PFSK-1 (cell line): ENCODE measurements around the gene TMEM200B.

Source experiments
- POLR2AphosphoS5 ChIP-seq: IDR thresholded peaks from 2 replicates; pipeline ENCODE4 v1.6.1; 2012; ENCODE audit warnings: low read depth, mild to moderate bottlenecking, control low read depth, low read length, moderate library complexity
- REST ChIP-seq, 2 experiments: IDR thresholded peaks; 2 replicates each; pipeline versions ENCODE4 v1.6.1 to v1.8.0; 2011 to 2012; ENCODE audit warnings: low read depth in 2 of 2, low read length in 2 of 2, control low read depth in 1 of 2, inconsistent platforms in 1 of 2, mild to moderate bottlenecking in 1 of 2, moderate library complexity in 1 of 2; ENCODE audit not compliant: insufficient read depth in 1 of 2
- SIN3A ChIP-seq: IDR thresholded peaks from 2 replicates; pipeline ENCODE4 v1.6.1; 2012; ENCODE audit warnings: mild to moderate bottlenecking, low read length, moderate library complexity, borderline replicate concordance; ENCODE audit not compliant: insufficient read depth

DNA sequence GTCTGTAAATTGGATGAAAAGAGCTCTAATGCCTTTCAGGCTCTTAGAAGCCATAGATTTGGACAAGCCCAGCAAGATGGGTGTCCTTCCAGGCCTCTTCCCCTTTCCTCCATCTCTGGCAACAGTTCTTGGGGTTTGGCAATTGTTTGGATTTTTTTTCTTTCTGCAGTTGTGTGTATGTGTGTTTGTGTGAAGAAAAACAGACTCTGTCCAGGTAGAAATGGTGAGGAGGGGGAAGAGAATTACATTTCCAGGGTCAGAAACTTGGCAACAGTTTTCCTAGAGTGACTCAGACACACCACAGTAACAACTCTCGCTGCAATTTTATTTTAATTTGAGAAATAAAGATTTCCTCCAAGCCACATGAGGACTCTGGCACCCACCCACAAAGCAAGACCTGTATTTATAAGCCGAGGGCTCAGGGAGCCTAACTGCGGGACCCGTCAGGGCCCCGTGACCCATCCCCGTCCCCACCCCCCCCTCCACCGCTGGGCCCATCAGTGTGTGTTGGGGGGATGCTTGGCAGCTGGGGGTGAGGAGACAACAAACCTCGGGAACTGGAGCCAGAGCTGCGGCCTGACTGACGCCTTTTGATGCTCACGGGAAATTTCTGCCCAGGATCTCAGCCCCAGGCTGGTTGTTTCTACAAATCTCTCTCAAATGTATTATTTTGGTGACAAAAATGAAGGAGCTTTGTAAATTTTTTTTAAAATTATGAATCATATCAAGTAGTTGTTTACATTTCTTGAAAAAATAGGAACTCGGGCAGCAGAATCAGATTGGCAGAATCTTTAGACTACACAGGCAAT lies 4.4 kb downstream of the TMEM200B start:
- TF ChIP-seq REST (IDR thresholded peaks at IDR 0.05; ENCODE audit: insufficient read depth in 1 of 2, low read depth in 2 of 2, low read length in 2 of 2) (no peak), POLR2AphosphoS5 (no peak), SIN3A (no peak)
